GM13976 (cell line): ENCODE measurements around the gene ERFL.

Source experiments
- DNase-seq: peaks from one replicate; pipeline ENCODE4 v3.0.0; 2012; ENCODE audit warnings: low spot score
- in situ Hi-C: fragments of 300-500 bp; cut with MboI; formaldehyde crosslinking; loops from one replicate; pipeline ENCODE4 v1.12.0; 2022; ENCODE audit warnings: low sequenced_read_pairs, mixed read lengths, inconsistent platforms; ENCODE audit not compliant: unreplicated experiment
- TF ChIP-seq, protein P1 (sequence below): IDR thresholded peaks from 2 replicates; pipeline ENCODE4 v1.5.1; 2012; ENCODE audit warnings: borderline replicate concordance, mild to moderate bottlenecking; ENCODE audit not compliant: insufficient read depth; ENCODE audit errors: extremely low read depth, missing control alignments, control extremely low read depth

The ERFL gene

DNA sequence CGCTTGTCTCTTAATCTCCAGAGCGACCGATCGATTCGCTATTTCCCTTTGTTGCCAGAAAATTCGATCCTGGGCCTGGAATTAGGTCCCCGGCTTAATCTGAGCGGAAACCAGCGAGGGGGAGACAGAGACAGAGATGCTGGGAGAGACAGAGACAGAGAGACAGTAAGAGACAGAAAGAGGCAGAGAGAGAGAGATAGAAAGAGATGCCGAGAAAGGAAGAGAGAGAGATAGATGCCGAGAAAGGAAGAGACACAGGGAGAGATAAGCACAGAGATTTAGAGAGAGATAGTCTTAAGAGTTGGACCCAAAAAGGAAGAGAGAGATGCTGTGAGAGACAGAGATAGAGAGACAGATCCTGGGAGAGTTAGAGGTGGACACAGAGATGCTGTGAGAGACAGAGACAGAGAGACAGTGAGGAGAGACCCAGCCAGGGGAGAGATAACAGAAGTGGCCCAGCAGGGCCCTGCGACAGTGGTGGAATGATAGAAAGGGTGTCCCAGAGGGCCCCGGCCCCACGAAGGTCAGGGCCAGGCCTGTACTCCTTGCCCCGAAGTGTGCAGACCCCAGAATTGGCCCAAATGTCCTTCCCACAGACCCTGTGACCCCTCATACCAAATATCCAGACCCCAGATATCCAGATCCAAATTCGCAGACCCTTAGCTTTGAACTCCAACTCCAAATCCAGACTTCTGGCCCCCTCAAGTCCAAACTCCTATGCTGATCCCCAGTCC lies 1.3 kb downstream of the ERFL start:
- TF ChIP-seq, protein P1, sequence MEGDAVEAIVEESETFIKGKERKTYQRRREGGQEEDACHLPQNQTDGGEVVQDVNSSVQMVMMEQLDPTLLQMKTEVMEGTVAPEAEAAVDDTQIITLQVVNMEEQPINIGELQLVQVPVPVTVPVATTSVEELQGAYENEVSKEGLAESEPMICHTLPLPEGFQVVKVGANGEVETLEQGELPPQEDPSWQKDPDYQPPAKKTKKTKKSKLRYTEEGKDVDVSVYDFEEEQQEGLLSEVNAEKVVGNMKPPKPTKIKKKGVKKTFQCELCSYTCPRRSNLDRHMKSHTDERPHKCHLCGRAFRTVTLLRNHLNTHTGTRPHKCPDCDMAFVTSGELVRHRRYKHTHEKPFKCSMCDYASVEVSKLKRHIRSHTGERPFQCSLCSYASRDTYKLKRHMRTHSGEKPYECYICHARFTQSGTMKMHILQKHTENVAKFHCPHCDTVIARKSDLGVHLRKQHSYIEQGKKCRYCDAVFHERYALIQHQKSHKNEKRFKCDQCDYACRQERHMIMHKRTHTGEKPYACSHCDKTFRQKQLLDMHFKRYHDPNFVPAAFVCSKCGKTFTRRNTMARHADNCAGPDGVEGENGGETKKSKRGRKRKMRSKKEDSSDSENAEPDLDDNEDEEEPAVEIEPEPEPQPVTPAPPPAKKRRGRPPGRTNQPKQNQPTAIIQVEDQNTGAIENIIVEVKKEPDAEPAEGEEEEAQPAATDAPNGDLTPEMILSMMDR = no peak
- no peak for DNase-seq
- in situ Hi-C loops = no loop called here

- DNase-seq = no peak
- in situ Hi-C loops = no loop called here
- TF ChIP-seq, protein P1 = no peak
Observed at GRCh38 chr19:41926028-41926762, 2.1 kb downstream of the ERFL start.

- no peak for DNase-seq
- in situ Hi-C loops = no loop called here
- TF ChIP-seq, protein P1 = no peak
Observed at GRCh38 chr19:41925208-41926003, 2.8 kb downstream of the ERFL start.

DNA sequence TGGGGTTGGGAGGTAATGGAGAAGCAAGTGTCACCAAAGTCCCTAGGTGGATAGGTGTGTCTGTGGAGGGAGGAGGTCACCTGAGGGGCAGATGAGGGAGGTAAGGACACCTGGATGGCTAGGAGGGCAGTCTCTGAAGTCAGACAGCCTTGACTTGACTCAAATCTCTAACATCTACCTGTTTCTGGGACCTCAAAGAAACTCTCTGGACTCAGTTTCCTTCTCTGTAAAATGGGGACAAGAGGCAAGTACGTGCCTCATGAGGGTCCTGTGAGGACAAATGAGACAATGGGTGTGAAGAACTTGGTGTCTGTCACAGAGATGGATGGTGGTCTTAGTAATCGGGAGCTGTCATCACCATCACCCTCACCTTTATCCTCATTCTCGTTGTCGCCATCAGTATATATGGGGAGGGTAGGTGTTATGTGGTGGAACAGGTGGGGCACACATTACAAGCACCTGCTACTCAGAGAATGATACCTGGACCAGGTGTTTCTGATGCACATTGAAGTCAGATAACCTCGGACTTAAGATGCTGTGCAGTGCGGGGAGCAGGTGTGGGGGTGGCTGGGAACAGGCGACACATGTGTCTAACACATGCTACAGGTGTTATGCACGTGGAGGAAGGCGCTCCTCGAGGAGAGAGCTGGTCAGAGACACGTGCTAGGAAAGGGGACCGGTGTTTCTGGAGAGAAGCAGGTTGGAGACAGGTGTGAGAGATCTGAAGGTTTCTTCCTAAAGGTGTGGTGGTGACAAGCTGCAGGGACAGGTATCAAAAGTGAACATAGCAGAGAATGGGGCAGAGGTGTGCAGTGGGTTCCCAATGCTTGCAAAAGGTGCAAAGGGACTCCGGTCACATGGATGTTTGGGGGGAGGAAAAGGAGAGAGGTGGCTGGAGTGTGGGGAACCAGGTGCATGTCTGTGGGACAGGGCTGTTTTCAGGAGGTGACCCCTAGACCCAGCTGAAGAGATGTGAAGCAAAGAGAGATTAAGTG lies 3.8 kb downstream of the ERFL start:
- TF ChIP-seq, protein P1 = no peak
- DNase-seq = no peak
- in situ Hi-C loops = no loop called here

DNA sequence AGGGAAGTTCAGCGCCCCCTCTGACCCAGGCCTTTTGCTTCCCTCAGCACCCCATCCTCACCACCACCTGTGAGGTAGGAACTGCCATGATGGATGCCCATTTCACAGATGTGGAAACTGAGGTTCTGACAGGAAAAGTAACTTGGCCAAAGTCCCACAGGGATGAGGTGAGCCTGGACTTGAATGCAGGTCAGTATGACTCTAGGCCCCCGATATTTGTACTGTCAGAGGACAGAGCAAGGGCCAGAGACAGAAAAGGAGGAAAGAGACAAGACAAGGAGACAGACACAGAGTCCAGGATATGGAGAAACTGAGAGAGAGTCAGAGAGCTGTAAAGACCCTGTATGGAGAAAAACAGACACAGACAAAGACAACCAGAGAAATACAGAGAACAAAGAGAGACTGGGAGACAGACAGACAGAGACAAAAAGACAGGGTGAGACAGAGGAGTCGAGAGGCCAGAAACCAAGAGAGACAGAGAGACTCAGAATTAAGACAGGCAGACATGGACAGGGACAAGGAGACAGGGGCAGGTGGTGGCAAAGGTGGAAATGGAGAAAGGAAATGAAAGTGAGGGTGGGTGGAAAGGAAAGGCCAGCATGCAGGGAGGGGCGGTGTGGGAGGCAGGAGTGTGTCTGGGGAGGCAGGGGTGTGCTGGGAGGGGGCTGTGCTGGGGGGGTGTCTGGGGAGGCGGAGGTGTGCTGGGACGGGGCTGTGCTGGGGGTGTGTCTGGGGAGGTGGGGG lies 5.0 kb downstream of the ERFL start:
- TF ChIP-seq, protein P1 = no peak
- in situ Hi-C loops = no loop called here
- no peak for DNase-seq
